Measurements from ENCODE around the gene CERKL.

CERKL gene

GRCh38 chr2:181516992-181517391 lies 139.9 kb downstream of the CERKL start:
- TF ChIP-seq TAF1 (IDR thresholded peaks at IDR 0.05; ENCODE audit: borderline replicate concordance, insufficient read depth, low read length): no peak
- TF ChIP-seq REST (IDR thresholded peaks at IDR 0.05; ENCODE audit: insufficient read depth in 1 of 2, low read depth in 2 of 2, low read length in 2 of 2): no peak
- no peak for TF ChIP-seq FOXP2 (optimal IDR thresholded peaks at IDR 0.05; ENCODE audit: borderline replicate concordance, extremely low read depth, extremely low read length, insufficient read depth)
- TF ChIP-seq SIN3A (IDR thresholded peaks at IDR 0.05; ENCODE audit: borderline replicate concordance, insufficient read depth, low read length): no peak
- TF ChIP-seq POLR2AphosphoS5 (IDR thresholded peaks at IDR 0.05; ENCODE audit: low read depth, low read length): no peak

GRCh38 chr2:181515719-181516118 lies 141.2 kb downstream of the CERKL start:
- no peak for TF ChIP-seq REST (IDR thresholded peaks at IDR 0.05; ENCODE audit: insufficient read depth in 1 of 2, low read depth in 2 of 2, low read length in 2 of 2)
- TF ChIP-seq SIN3A (IDR thresholded peaks at IDR 0.05; ENCODE audit: borderline replicate concordance, insufficient read depth, low read length): no peak
- TF ChIP-seq POLR2AphosphoS5 (IDR thresholded peaks at IDR 0.05; ENCODE audit: low read depth, low read length): no peak
- no peak for TF ChIP-seq FOXP2 (optimal IDR thresholded peaks at IDR 0.05; ENCODE audit: borderline replicate concordance, extremely low read depth, extremely low read length, insufficient read depth)
- TF ChIP-seq TAF1 (IDR thresholded peaks at IDR 0.05; ENCODE audit: borderline replicate concordance, insufficient read depth, low read length): no peak

- TF ChIP-seq TAF1 (IDR thresholded peaks at IDR 0.05; ENCODE audit: borderline replicate concordance, insufficient read depth, low read length): no peak
- TF ChIP-seq REST (IDR thresholded peaks at IDR 0.05; ENCODE audit: insufficient read depth in 1 of 2, low read depth in 2 of 2, low read length in 2 of 2): no peak
- no peak for TF ChIP-seq POLR2AphosphoS5 (IDR thresholded peaks at IDR 0.05; ENCODE audit: low read depth, low read length)
Observed at GRCh38 chr2:181500201-181500600, 156.7 kb downstream of the CERKL start.

GRCh38 chr2:181499231-181499630 lies 157.7 kb downstream of the CERKL start:
- TF ChIP-seq REST (IDR thresholded peaks at IDR 0.05; ENCODE audit: insufficient read depth in 1 of 2, low read depth in 2 of 2, low read length in 2 of 2): no peak
- TF ChIP-seq SIN3A (IDR thresholded peaks at IDR 0.05; ENCODE audit: borderline replicate concordance, insufficient read depth, low read length): no peak
- TF ChIP-seq POLR2AphosphoS5 (IDR thresholded peaks at IDR 0.05; ENCODE audit: low read depth, low read length): no peak
- no peak for TF ChIP-seq FOXP2 (optimal IDR thresholded peaks at IDR 0.05; ENCODE audit: borderline replicate concordance, extremely low read depth, extremely low read length, insufficient read depth)
- no peak for TF ChIP-seq TAF1 (IDR thresholded peaks at IDR 0.05; ENCODE audit: borderline replicate concordance, insufficient read depth, low read length)

Measured in PFSK-1 (cell line).